Astrocyte (in vitro differentiated cells and primary cell): Measurements from ENCODE around the gene DPP7. TPM values are rescaled to one million over a fixed set of nuclear protein-coding genes. Genes with fewer than 3 reads are reported as not detected.

ENCODE experiments used
- DNase-seq: peaks from one replicate; pipeline ENCODE4 v3.0.0-alpha.2; 2010; ENCODE audit warnings: low read depth
- FAIRE-seq: peaks from 2 replicates; lab custom pipeline; 2011; peaks lifted over from hg19 to GRCh38; lab: Jason Lieb, UNC
- H2AFZ ChIP-seq: 2 replicates; pipeline ENCODE4 v1.6.0; 2012; ENCODE audit warnings: low read depth, low read length, inconsistent platforms
- H3K27ac ChIP-seq: 2 replicates; pipeline ENCODE4 v1.5.1; 2011; ENCODE audit warnings: low read depth, low read length, inconsistent platforms
- H3K27me3 ChIP-seq: 2 replicates; pipeline ENCODE4 v1.6.0; 2011; ENCODE audit warnings: low read length, inconsistent platforms; ENCODE audit not compliant: insufficient read depth
- H3K36me3 ChIP-seq: 2 replicates; pipeline ENCODE4 v1.5.1; 2011; ENCODE audit warnings: low read length, inconsistent platforms; ENCODE audit not compliant: insufficient read depth
- H3K4me1 ChIP-seq: 2 replicates; pipeline ENCODE4 v1.5.1; 2011; ENCODE audit warnings: low read length, inconsistent platforms; ENCODE audit not compliant: insufficient read depth
- H3K4me2 ChIP-seq: 2 replicates; pipeline ENCODE4 v1.6.0; 2012; ENCODE audit warnings: low read length, inconsistent platforms
- H3K4me3 ChIP-seq: 2 replicates; pipeline ENCODE4 v1.5.1; 2011; ENCODE audit warnings: low read depth, mild to moderate bottlenecking, low read length, inconsistent platforms; ENCODE audit not compliant: insufficient read depth
- H3K79me2 ChIP-seq: 2 replicates; pipeline ENCODE4 v1.6.0; 2012; ENCODE audit warnings: mild to moderate bottlenecking, low read length, inconsistent platforms; ENCODE audit not compliant: insufficient read depth
- H3K9ac ChIP-seq: 2 replicates; pipeline ENCODE4 v1.6.0; 2012; ENCODE audit warnings: mild to moderate bottlenecking, low read length, inconsistent platforms
- H3K9me3 ChIP-seq: 2 replicates; pipeline ENCODE4 v1.5.1; 2012; ENCODE audit warnings: low read depth, mild to moderate bottlenecking, low read length, inconsistent platforms; ENCODE audit not compliant: insufficient read depth
- H4K20me1 ChIP-seq: 2 replicates; pipeline ENCODE4 v1.6.0; 2012; ENCODE audit warnings: low read length, inconsistent platforms; ENCODE audit not compliant: insufficient read depth
- H3K27ac Mint-ChIP-seq: one replicate; pipeline ENCODE4 v1.8.0; 2021; ENCODE audit warnings: mild to moderate bottlenecking, mixed read lengths; ENCODE audit not compliant: unreplicated experiment
- H3K27me3 Mint-ChIP-seq: one replicate; pipeline ENCODE4 v1.8.0; 2021; ENCODE audit warnings: low read depth, mixed read lengths; ENCODE audit not compliant: unreplicated experiment
- H3K36me3 Mint-ChIP-seq: one replicate; pipeline ENCODE4 v1.8.0; 2021; ENCODE audit warnings: low read depth, mixed read lengths; ENCODE audit not compliant: unreplicated experiment
- H3K4me1 Mint-ChIP-seq: one replicate; pipeline ENCODE4 v1.8.0; 2021; ENCODE audit warnings: low read depth, mixed read lengths; ENCODE audit not compliant: unreplicated experiment
- H3K4me3 Mint-ChIP-seq: one replicate; pipeline ENCODE4 v1.8.0; 2021; ENCODE audit warnings: mild to moderate bottlenecking, moderate library complexity, mixed read lengths; ENCODE audit not compliant: unreplicated experiment
- H3K9me3 Mint-ChIP-seq: one replicate; pipeline ENCODE4 v1.8.0; 2021; ENCODE audit warnings: mild to moderate bottlenecking, mixed read lengths; ENCODE audit not compliant: unreplicated experiment
- EZH2 ChIP-seq: IDR thresholded peaks from 2 replicates; pipeline ENCODE4 v1.6.1; 2012; ENCODE audit warnings: mild to moderate bottlenecking, low read length, inconsistent platforms; ENCODE audit not compliant: insufficient read depth
- total RNA-seq: library from RNA; stranded (reverse); gene quantifications from 2 replicates; pipeline ENCODE4 v1.2.1, GENCODE V29; 2021
- TF ChIP-seq, protein P1 (sequence below): IDR thresholded peaks from 2 replicates; pipeline ENCODE4 v1.5.1; 2011; ENCODE audit warnings: low read depth, mild to moderate bottlenecking, inconsistent platforms, low read length, moderate library complexity; ENCODE audit not compliant: insufficient read depth

Gene DPP7
- total RNA-seq, 1 donor from 2014 or later: 53.8 TPM

DNA sequence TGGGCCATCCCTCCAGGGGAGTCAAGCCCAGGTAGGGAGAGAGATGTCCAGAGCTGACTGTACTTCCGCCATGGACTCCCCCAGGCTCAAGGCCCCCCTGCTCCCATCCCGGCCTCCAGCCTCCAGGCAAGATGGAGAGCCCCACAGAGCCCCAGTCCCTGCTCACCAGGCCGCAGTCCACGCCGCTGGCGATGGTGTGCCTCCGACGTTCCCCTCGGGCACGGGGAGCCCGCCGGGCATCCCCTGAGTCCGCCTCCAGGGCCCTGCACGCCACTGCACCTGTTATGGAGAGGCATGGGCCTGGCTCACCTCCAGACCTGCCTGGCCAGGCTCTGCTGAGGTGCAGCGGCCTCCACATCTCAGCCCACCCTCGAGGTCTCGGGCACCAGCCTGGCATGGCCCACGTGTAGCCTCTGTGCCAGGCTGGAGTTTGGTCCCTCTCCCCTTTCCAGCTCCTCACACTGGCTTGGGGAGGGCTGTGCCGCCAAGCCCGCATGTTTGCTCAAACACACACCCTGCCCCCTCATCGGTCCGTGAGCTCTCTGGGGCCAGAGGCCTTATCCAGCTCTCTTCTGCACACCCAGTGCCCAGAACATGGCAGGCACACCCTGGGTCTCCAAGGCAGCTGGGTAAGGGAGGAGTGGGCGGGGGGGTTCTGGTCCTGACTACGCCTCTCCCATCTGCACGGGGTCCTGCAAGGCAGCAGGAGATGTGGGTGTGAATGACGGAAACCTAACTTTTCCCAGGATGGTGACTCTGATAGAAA, 48.3 kb downstream of the DPP7 start:
- H3K4me1 Mint-ChIP-seq: no peaks in the 10 kb centered on the region
- no peak overlapping the region for H3K4me3 ChIP-seq
- H3K27me3 Mint-ChIP-seq: peaks cover 16% of the 10 kb centered on the region
- no peak for TF ChIP-seq EZH2
- TF ChIP-seq, protein P1, sequence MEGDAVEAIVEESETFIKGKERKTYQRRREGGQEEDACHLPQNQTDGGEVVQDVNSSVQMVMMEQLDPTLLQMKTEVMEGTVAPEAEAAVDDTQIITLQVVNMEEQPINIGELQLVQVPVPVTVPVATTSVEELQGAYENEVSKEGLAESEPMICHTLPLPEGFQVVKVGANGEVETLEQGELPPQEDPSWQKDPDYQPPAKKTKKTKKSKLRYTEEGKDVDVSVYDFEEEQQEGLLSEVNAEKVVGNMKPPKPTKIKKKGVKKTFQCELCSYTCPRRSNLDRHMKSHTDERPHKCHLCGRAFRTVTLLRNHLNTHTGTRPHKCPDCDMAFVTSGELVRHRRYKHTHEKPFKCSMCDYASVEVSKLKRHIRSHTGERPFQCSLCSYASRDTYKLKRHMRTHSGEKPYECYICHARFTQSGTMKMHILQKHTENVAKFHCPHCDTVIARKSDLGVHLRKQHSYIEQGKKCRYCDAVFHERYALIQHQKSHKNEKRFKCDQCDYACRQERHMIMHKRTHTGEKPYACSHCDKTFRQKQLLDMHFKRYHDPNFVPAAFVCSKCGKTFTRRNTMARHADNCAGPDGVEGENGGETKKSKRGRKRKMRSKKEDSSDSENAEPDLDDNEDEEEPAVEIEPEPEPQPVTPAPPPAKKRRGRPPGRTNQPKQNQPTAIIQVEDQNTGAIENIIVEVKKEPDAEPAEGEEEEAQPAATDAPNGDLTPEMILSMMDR: no peak
- no peak overlapping the region for H3K4me3 Mint-ChIP-seq
- FAIRE-seq (no peak), DNase-seq (no peak)
- no peak overlapping the region for H3K4me2 ChIP-seq
- no peaks in the 10 kb centered on the region for H3K79me2 ChIP-seq
- no peak overlapping the region for H3K27ac Mint-ChIP-seq
- H3K27ac ChIP-seq: no peak overlapping the region
- H4K20me1 ChIP-seq: peaks cover 14% of the 10 kb centered on the region
- H3K9me3 ChIP-seq: no peaks in the 10 kb centered on the region
- H3K27me3 ChIP-seq: no peaks in the 10 kb centered on the region
- H3K9ac ChIP-seq: no peak overlapping the region
- no peaks in the 10 kb centered on the region for H3K36me3 ChIP-seq
- H3K9me3 Mint-ChIP-seq: no peaks in the 10 kb centered on the region
- H2AFZ ChIP-seq: no peak overlapping the region
- H3K4me1 ChIP-seq: peaks cover 9% of the 10 kb centered on the region
- peaks cover 3% of the 10 kb centered on the region for H3K36me3 Mint-ChIP-seq

GRCh38 chr9:137065336-137065967, 49.1 kb downstream of the DPP7 start:
- Histone ChIP-seq H3K4me3 (no peak overlapping the region), H3K27me3 (no peaks in the 10 kb centered on the region), H3K4me1 (peaks cover 3% of the 10 kb centered on the region), H3K9ac (no peak overlapping the region), H2AFZ (no peak overlapping the region), H3K36me3 (no peaks in the 10 kb centered on the region), H3K9me3 (no peaks in the 10 kb centered on the region), H3K79me2 (no peaks in the 10 kb centered on the region), H3K27ac (no peak overlapping the region), H4K20me1 (peaks cover 14% of the 10 kb centered on the region), H3K4me2 (no peak overlapping the region)
- TF ChIP-seq EZH2: no peak
- TF ChIP-seq, protein P1: no peak
- Mint-ChIP-seq H3K4me1 (no peaks in the 10 kb centered on the region), H3K9me3 (no peaks in the 10 kb centered on the region), H3K36me3 (no peaks in the 10 kb centered on the region), H3K27me3 (peaks cover 18% of the 10 kb centered on the region), H3K4me3 (no peak overlapping the region), H3K27ac (no peak overlapping the region)
- DNase-seq: no peak
- no peak for FAIRE-seq

GRCh38 chr9:137064880-137065164, 49.7 kb downstream of the DPP7 start:
- Mint-ChIP-seq H3K36me3 (no peaks in the 10 kb centered on the region), H3K9me3 (no peaks in the 10 kb centered on the region), H3K4me1 (no peaks in the 10 kb centered on the region), H3K27ac (no peak overlapping the region), H3K27me3 (peaks cover 18% of the 10 kb centered on the region), H3K4me3 (no peak overlapping the region)
- FAIRE-seq (no peak), DNase-seq (no peak)
- H3K9ac ChIP-seq: no peak overlapping the region
- H3K4me1 ChIP-seq: peaks cover 3% of the 10 kb centered on the region
- no peaks in the 10 kb centered on the region for H3K27me3 ChIP-seq
- no peak for TF ChIP-seq EZH2
- TF ChIP-seq, protein P1: no peak
- H3K27ac ChIP-seq: no peak overlapping the region
- H2AFZ ChIP-seq: no peak overlapping the region
- no peaks in the 10 kb centered on the region for H3K9me3 ChIP-seq
- H3K4me2 ChIP-seq: no peak overlapping the region
- H4K20me1 ChIP-seq: peaks cover 14% of the 10 kb centered on the region
- no peaks in the 10 kb centered on the region for H3K36me3 ChIP-seq
- no peak overlapping the region for H3K4me3 ChIP-seq
- H3K79me2 ChIP-seq: no peaks in the 10 kb centered on the region
